ENCODE results near the gene NDFIP2. TPM values are rescaled to one million over a fixed set of nuclear protein-coding genes. Genes with fewer than 3 reads are reported as not detected.
A peak's percentile ranks its signal among the peaks of the same experiment; 100 is the strongest.
"Not testable (repeated sequence)": the region's sequence is repeated elsewhere in the genome, so short reads cannot be mapped to it uniquely, and the experiment has no call there.

NDFIP2 gene
- polyA plus RNA-seq, 1 donor, result 26.8 TPM

- DNase-seq (ENCODE audit: low read depth), result no peak
Measured at GRCh38 chr13:79534596-79534995, 53.6 kb downstream of the NDFIP2 start.

- DNase-seq (ENCODE audit: low read depth), result no peak
Measured at GRCh38 chr13:79538757-79539156, 57.8 kb downstream of the NDFIP2 start.

- DNase-seq (ENCODE audit: low read depth), result no peak
Measured at GRCh38 chr13:79540504-79540903, 59.5 kb downstream of the NDFIP2 start.

GRCh38 chr13:79541426-79542049 is 60.6 kb downstream of the NDFIP2 start:
- DNase-seq (ENCODE audit: low read depth), result peak; percentile 60

GRCh38 chr13:79543883-79544282 is 62.9 kb downstream of the NDFIP2 start:
- DNase-seq (ENCODE audit: low read depth), result no peak

GRCh38 chr13:79547211-79548195 is 66.5 kb downstream of the NDFIP2 start:
- no peak for DNase-seq (ENCODE audit: low read depth)

GRCh38 chr13:79548902-79549301 is 67.9 kb downstream of the NDFIP2 start:
- DNase-seq (ENCODE audit: low read depth), result no peak

GRCh38 chr13:79549355-79550106 is 68.6 kb downstream of the NDFIP2 start:
- no peak for DNase-seq (ENCODE audit: low read depth)

GRCh38 chr13:79557666-79558065 is 76.7 kb downstream of the NDFIP2 start:
- no peak for DNase-seq (ENCODE audit: low read depth)

GRCh38 chr13:79560954-79561353 is 80.0 kb downstream of the NDFIP2 start:
- DNase-seq (ENCODE audit: low read depth), result no peak

- DNase-seq (ENCODE audit: low read depth), result no peak
Measured at GRCh38 chr13:79562557-79562956, 81.6 kb downstream of the NDFIP2 start.

- no peak for DNase-seq (ENCODE audit: low read depth)
Measured at GRCh38 chr13:79566118-79566517, 85.2 kb downstream of the NDFIP2 start.

- DNase-seq (ENCODE audit: low read depth), result no peak
Measured at GRCh38 chr13:79571147-79571546, 90.2 kb downstream of the NDFIP2 start.

GRCh38 chr13:79573892-79574291 is 92.9 kb downstream of the NDFIP2 start:
- DNase-seq (ENCODE audit: low read depth), result not testable (repeated sequence)

GRCh38 chr13:79581870-79582315 is 100.9 kb downstream of the NDFIP2 start:
- no peak for DNase-seq (ENCODE audit: low read depth)

GRCh38 chr13:79582896-79583295 is 101.9 kb downstream of the NDFIP2 start:
- no peak for DNase-seq (ENCODE audit: low read depth)

- no peak for DNase-seq (ENCODE audit: low read depth)
Measured at GRCh38 chr13:79585033-79585432, 104.1 kb downstream of the NDFIP2 start.

- peak; percentile 55 for DNase-seq (ENCODE audit: low read depth)
Measured at GRCh38 chr13:79589603-79590393, 108.8 kb downstream of the NDFIP2 start.

- DNase-seq (ENCODE audit: low read depth), result no peak
Measured at GRCh38 chr13:79590394-79590676, 109.4 kb downstream of the NDFIP2 start.

GRCh38 chr13:79591493-79591892 is 110.5 kb downstream of the NDFIP2 start:
- no peak for DNase-seq (ENCODE audit: low read depth)

GRCh38 chr13:79593121-79593520 is 112.2 kb downstream of the NDFIP2 start:
- no peak for DNase-seq (ENCODE audit: low read depth)

Measured in forelimb muscle (tissue), 1 donor.